AG08395 (cell line): ENCODE data around the gene MOB2.

Experiments
- DNase-seq: peaks from one replicate; pipeline ENCODE4 v3.0.0; 2012; ENCODE audit warnings: mixed read lengths, low spot score

MOB2 gene

DNA sequence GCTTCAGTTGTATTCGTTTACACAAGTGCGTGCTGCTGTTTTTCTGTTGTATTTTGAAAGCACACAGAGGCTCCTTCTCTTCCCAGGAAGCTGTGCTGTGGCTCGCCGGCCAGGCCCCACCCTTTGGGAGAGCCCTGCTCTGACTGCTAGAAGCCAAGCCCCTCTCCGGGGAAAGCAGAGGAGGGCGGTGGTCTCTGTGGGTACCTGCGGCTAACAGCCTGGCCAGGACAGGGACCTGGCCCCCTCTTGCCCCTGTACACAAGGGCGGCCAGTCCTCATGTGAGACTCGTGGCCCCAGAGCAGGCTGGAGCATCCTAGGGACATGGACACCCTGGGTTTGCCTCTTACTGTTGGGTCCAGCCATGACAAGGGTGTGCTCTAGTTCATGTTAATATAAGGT lies 14.8 kb downstream of the MOB2 start:
- no peak for DNase-seq

DNA sequence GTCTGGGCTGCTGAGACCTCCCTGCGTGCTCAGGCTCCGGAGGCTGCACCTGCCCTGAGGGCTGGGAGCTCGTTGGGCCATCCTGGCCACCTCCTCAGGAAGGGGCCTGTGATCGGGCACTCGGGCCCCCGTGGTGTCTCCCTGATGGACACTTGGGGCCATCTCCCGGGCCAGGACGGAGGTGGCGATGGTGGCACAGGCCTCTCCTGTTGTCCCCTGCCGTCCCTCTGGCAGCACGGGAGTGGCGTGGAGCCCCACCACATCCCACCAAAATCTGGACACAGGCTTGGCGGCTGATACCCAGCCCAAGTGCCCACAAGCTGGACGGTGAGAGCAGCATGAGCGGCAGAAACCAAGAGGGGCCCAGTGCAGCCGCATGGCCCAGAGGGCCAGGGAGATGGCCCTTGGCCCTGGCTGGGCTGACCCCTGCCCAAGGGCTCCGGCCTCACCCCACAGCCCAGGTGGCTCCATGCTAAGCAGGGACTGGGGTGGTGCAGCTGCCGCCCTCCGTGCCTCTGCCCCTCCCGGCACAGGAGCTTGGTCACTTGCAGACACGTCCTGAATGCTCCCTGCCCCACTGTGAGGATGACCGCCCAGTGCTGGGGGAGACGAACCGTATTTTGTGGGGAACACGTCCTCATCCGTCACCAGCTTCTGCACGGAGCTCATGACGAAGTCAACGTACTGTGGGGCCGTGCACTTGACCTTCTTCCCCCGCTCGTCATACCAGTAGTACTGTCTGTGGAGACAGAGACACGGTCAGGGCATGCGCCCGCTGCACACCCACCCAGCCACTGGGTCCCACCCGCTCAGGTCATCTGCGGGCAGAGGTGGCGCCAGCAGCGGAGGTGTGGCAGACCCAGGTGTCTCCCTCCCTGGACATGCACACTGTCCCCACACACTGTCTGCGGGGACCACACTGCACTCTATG lies 15.6 kb downstream of the MOB2 start:
- no peak for DNase-seq

DNA sequence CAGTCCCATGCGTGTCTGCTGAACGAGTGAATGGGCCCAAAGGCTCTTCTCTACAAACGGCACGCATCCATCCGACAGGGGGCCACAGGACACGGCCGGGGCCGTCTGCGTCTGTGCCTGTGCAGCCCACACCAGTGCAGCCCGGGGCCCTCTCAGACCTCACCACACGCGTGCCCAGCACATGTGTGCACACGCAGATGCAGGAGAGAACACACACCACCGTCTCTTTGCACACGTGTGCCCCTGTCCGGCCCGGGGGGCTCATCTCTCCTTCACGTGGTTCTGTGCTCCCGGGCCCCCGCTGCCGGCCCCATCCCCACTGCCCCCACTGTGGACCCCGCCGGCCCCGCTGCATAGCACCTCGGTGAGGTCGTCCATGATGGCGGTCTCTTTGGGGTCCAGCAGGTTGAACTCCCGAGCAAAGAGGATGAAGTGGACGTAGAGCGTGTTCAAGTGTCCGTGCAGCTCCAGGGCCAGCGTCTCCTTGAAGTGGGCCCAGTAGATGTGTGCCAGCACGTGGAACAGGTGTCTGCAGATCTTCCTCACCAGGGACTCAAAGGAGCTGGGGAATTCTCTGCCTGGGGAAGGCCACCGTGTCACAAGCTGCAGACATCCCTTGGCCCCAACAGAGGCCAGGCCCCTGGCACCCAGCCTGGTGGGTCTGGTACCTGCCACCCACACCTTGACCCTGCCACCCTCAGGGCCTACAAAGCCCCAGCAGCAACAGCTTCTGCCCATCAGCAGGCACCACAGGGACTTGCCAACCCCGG lies 16.5 kb downstream of the MOB2 start:
- no peak for DNase-seq

DNA sequence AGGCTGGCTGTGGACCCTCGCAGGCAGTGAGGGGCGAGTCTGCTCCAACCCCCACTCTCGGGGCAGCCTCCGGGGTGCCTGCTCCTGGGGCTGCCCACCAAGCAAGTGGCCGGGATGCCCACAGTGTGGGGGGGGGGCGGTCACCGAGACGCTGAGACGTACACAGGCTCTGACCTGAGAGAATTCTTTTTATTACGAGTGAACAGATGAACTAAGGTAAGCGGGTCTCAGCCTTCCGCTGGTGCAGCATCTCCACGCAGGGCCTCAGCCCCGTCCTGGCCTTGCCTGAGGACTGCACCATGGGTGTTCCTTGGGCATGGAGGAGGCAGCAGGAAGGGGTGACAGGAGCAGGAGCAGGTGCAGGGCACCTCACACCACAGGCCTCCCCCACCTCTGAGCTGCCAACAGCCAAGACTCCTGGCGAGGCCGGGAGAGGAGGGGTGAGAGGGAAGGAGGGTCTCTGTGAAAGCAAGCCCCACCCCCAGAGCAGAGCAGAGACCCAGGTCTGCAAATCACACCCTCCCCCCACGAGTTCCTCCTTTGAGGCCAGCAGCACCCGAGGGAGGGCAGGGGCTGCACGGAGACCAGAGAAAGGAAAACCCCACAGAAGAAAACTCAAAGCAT lies 17.2 kb downstream of the MOB2 start:
- DNase-seq, result no peak

DNA sequence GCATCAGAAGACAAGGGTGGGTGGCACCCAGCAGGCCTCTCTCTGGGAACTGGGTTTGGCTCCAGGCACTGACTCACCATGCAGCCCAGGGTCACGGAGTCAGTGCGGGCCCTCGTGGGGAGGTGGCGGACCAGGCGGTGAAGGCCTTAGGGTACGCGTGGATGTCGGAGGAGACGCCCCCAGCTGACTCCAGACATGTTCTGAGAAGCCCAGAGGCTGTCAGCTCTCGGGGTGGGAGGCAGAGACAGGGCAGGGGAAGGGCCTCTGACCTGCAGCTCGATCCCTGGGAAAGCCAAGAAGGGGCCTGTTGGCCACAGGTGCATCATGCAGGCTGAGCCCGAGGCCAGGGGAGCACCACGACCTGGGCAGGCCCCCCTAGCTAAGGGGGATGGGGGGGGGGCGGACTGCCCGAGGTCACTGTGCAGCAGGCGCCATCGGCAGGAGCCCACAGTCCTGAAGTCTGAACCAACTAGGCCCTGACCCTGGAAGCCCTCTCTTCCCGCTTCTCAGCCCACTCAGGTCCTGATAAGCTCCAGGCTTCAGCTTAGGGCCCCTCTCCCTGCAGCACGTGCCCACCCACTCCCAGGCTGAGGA lies 18.0 kb downstream of the MOB2 start:
- DNase-seq, result no peak

DNA sequence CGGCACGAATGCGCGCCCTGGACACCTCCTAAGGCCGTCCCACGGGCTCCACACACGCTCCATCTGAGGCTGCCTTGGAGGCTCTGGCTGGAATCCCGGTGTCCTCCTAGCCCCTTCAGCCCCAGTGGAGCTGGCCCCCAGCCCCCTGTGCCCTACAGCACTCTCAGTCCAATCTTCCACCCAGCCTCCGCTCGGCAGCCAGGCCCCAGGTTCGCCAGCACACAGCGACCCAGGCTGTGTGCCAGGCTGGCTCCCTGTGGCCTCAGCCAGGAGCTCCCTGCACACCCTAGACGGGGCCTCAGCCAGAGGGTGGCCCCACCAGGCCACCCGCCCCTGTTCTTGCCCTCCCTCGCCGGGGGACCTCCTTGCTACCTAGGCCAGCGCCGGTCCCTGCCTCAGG lies 18.6 kb downstream of the MOB2 start:
- DNase-seq, result no peak

DNA sequence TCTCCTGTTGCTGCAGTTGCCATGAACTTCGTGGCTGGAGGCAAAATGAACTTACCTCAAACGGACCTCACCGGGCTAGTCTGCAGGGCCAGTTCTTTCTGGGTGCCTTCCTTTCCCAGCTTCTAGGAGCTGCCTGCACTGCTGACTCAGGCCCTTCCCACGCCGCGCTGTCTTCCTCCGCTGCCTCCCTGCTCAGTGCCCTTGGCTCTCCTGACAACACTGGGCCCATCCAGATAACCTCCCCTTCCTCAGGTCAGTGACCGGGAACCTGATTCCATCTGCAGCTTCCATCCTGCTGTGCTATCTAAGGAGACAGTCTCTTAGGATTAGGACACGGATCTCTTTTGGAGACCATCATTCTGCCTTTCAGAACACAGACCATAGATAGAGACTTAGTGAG lies 19.3 kb downstream of the MOB2 start:
- no peak for DNase-seq

DNA sequence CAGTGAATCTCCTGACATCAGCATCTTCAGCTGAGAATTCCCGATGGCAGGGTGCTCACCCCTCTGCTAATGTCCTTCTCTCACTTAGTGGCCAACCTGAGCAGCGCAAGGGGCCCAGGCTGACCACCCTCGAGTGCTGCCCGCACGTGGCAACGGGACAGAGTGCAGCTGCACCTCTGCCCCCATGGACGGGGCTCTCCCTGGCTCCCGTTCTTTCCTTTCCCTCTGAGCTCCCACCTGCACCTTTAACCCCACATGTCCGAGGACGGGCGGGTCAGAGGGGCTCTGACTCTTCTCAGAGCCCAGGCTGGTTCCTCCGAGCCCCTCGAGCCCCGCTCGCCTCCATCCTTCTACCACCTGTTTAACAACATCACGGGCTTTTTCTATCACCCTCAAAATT lies 19.8 kb downstream of the MOB2 start:
- DNase-seq, result no peak

DNA sequence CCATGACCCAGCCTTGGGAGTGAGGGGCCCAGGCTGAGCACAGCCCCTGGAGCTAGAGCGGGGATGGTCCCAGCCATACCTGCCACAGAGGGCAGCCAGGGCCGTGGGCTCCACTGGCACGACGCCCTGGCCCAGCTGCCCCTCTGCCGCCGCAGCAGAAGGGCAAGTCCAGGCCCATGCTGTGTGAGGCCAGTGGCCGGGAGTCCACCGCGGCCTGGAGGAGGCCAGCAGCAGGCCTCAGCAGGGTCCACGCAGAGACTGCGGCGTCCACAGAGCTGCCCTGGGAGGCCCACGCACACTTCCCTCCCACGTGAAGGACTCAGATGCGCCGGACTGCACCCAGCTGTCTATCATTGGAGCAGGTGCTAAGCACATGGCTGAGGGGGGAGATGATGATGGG lies 23.5 kb downstream of the MOB2 start:
- DNase-seq, result no peak

DNA sequence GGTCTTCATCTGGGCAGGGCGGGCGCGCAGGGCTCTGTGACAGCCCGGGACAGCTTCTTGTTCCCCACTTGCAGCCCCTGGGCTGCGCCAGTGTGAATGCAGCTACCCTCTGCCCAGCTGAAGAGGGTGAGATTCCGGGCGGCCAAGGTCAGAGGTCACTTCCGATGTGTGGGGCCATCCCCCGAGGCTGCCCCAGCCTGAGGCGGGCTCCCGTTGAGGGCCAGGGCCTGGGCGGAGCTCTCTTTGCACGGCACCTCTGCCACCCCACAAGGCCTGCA lies 23.9 kb downstream of the MOB2 start:
- no peak for DNase-seq

DNA sequence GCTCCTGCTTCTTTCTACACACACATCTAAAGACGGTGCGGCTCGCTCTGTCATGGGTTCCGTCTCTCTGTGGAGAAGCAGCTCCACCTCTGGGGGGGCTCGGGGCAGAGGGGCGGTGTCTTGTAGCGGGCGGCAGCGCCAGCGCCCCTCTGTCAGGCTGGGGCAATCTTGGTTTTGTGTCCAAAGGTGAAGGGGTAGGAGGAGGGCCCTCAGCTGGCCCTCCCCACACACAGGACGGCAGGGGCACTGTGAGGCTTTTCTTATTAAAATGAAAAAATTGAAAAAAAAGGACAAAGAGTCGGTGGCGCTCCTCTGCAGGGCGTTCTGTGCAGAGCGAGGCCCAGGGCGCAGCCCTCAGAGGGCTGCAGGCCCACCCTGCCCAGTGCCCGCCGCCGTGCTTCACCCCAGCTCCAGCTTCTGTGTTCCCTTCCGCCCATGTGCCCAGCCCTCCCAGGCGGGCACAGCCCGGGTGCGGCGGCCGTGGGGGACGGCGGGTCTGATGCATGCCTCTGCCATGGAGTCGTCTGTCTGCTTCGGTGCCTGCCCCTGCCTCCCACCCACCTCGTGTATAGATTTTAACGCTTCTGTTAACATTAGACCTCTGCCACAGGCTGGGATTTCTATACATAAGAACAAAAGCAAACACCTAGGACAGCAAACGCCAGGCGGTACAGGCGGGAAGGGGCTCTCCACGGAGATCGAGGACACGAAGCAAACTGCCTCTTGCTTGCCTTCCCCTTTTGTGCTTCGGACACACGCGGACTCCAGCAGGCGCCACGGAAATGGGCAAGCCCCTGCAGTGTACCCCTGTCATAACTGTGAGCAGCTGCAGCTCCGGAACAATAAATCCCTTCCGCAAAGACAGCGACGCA lies 24.5 kb downstream of the MOB2 start:
- DNase-seq, result no peak

DNA sequence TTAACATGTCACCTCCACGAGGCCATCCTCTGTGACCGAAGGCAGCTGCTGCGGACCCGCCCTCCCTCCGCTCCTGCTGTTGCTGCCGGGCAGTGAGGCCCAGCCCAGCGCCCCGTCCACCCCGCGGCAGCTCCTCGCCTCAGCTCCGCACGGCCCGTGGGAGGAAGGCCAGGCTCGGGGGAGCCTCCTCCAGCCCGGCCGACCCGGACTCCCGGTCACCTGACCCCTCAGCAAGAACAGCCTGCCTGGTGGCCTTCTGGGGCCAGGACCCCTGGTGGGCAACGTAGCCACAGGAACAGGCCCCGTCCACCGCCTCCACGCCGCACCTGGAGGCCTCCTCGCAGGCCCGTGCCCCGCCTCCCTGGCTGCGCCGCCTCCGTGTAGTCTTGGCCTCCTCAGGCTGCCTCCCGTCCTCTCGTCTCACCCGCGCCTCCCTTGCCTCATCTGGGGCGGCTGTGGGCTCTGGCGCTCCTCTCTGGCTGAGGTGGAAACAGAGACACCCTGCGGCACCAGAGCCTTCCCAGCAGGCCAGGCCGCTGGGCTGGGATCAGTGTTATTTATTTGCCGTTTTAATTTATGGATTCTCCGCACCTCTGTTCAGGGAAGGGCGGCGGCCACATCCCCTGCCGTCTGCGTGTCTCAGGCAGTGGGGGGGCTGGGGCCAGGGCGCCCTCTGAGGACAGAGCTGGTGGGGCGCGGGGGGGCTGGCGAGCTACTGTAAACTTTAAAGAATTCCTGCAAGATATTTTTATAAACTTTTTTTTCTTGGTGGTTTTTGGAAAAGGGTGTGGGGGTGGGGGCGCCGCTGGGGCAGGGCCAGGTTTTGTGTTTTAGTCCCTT lies 25.4 kb downstream of the MOB2 start:
- no peak for DNase-seq

DNA sequence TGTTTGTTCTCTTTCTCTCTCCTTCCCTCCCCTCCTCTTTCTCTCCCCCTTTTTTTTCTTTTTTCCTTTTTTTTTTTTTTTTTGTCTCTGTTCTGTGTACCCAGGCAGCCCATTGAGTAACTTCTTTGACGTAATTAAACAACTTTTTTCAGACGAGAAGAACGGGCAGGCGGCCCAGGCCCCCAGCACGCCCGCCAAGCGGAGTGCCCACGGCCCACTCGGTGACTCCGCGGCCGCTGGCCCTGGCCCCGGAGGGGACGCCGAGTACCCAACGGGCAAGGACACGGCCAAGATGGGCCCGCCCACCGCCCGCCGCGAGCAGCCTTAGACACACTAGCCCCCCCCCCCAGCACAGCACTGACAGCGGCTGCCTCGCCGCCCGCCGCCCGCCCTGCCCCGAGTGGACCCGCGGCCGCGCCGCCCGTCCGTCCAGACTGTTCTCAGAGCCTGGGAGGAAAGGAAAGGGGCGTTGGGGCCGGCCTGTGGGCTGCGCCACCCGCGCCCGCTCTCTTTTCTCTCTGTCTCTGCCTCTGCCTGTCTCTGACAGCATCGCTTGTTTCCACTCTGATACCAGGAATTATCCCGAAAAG lies 26.1 kb downstream of the MOB2 start:
- no peak for DNase-seq

DNA sequence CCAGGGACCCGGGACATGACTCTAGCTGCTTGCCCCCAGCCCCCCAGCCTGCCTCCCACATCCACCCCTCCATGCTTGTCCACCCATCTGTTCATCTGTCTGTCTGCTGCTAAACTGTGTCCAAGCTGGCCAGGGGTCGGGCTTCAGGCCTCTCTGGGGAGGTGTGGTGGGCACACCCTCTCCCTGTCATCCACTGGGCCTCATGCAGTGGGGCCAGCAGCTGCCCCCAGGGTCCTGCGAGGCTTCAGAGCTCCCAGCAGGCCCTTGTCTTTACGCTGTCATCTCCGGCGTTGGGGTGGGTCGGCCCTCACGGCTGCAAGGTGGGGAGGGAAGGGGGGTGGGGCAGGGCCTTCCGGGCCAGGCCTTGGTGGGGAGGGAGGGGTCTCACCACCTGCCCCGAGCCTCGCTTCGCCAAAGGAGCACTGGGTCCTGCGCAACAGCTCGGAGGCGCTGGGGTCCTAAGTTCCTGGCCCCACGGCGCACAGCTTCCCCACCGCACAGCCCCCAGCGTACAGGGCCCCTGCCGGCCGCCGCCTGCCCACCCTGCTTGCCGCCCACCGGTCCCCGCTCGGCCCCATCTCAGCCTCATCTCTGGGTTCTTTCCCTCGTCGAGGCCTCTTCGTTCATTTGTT lies 26.7 kb downstream of the MOB2 start:
- DNase-seq, result no peak

DNA sequence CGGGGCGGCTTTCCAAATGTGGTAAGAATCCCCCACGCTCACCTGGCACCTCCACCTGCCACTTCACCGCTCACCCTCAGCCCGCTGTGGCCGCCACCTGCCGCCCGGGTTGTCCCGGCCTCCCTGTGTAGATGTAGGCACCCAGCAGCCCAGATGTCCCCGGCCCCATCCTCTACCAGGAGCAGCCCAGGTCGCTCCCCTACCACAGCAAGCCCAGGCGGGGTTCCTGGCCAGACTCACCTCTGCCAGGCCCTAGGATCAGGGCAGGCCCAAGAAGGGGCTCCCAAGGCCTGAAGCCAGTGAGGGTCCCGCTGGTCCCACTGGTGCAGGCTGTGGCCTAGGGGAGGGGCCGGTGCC lies 27.4 kb downstream of the MOB2 start:
- DNase-seq, result no peak

DNA sequence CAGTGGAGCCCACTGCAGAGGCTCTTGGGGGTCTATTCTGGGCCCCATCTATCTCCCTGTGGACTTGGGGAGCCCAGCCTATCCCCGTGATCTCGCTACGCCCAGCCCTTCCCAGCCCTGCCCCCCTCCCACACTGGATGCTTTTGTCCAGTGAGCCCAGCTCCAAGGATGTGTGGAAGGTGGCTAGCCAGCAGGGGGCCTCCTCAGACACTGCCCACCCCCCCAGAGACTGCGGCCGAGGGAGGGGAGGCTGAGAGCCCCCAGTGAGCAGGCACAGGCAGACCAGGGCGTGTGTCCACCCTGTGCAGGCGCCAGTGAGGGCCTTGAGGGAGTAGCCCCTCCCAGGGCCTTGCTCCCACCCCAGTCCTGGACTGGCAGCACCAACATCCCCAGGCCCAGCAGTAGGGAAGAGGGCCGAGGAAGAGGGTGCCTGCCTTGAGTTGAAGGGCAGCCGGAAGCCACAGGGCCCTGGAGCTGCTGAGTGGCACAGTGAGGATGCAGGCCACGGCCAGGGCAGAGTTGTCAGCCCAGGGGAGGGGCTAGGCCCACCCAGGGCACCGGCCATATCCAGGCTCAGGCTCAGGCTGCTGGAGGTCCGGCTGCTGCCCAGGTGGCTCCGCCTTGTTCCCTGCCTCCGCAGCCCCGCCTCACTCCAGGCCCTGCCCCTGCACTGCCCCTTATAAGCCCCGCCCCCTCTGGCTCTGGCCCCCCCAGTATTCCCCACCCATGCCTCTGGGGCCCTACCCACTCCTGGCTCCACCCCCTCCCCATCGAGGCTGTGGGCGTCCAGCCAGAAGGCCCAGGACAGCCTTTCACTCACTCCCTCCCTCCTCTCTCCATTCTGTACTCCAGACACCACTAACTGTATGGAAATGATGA lies 28.0 kb downstream of the MOB2 start:
- no peak for DNase-seq

DNA sequence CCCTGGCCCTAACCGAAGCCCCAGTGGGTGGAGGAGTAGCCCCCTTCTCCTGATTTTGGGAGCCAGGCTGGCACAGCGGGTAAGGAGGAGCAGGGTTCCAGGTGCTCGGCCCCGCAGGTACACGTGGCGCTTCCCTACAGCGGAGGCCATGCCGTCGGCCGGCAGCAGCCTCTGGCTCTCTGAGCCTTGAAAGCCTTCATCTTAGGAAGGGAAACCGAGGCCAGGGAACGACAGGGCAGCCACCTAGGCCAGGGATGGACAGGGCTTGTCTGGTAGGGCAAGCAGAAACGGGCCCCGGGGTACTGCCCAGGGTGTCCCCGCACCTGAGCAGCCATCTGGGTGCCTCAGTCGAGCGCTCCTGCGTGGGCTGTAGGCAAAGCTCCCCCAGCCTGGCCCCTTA lies 28.7 kb downstream of the MOB2 start:
- DNase-seq, result no peak

DNA sequence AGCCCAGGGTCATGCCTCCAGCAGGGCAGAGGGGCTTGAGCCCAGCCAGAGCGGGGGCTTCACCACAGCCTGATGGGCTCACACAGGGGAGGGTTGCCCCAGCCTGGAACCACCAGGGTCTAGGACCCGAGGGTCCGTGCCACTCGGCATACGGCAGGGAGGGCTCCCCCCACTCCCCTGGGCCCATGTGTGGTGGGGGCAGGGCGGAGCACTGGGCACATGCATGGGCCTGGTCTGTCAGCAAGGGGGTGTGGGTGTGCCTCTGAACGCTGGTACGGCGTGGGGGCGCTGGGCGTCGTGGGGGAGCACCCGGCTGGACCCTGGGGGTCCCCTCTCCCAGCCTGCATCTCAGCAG lies 29.3 kb downstream of the MOB2 start:
- DNase-seq, result no peak
